Adrenal gland (tissue), 12 donors: ENCODE measurements around the gene KAZALD1. TPM values are rescaled to one million over a fixed set of nuclear protein-coding genes. Genes with fewer than 3 reads are reported as not detected.
A peak's percentile ranks its signal among the peaks of the same experiment; 100 is the strongest.

ENCODE experiments used
- DNase-seq, 7 donors: peaks; one replicate each; pipeline ENCODE4 v3.0.0-alpha.2; 2019 to 2020
- H3K27ac ChIP-seq, 5 donors: fragments of 200-600 bp; sonication (generic) in 4 of 5; 1 replicate in 3 of 5; 2 replicates in 2 of 5; pipeline versions ENCODE4 v1.5.1 to v1.8.0; 2016 to 2020; ENCODE audit warnings: mild to moderate bottlenecking in 1 of 5
- H3K27me3 ChIP-seq: fragments of 200-600 bp; 2 replicates; pipeline ENCODE4 v1.8.0; 2021
- H3K36me3 ChIP-seq, 2 donors: fragments of 200-600 bp; replicated peaks in 1 of 2; 1 replicate in 1 of 2; 2 replicates in 1 of 2; pipeline versions ENCODE4 v1.5.1 to v1.8.0; 2018 to 2022
- H3K4me1 ChIP-seq, 2 donors: fragments of 200-600 bp; replicated peaks in 1 of 2; 1 replicate in 1 of 2; 2 replicates in 1 of 2; pipeline versions ENCODE4 v1.5.1 to v1.8.0; 2018 to 2021
- H3K4me3 ChIP-seq, 4 donors: fragments of 200-600 bp; sonication (generic) in 3 of 4; one replicate each; pipeline ENCODE4 v1.5.1; 2016 to 2018
- H3K9me3 ChIP-seq, 3 donors: fragments of 200-600 bp; sonication (generic) in 1 of 3; replicated peaks in 1 of 3; 1 replicate in 2 of 3; 2 replicates in 1 of 3; pipeline versions ENCODE4 v1.5.1 to v1.8.0; 2016 to 2021
- POLR2A ChIP-seq, 2 donors: fragments of 450-650 bp; IDR thresholded peaks; one replicate each; pipeline ENCODE4 v1.6.1; 2017; ENCODE audit warnings: antibody characterized with exemption in 2 of 2, mild to moderate bottlenecking in 2 of 2, moderate library complexity in 1 of 2
- WGBS, 4 donors: extraction: QIAGEN DNeasy Blood & Tissue Kit in 2 of 4; methylation state at CpG; one replicate each; pipeline versions ENCODE4 v1.1.5 to v1.1.7; 2013 to 2017; 5-methylcytosine and 5-hydroxymethylcytosine counted together
- intact Hi-C, 2 donors: fragments of 100-400 bp; cut with DNase I; formaldehyde crosslinking; loops; one replicate each; pipeline versions ENCODE4 v1.14.1 to v1.15.0; 2022 to 2023
- polyA plus RNA-seq, 3 donors: library from polyadenylated mRNA; stranded (reverse); fragments of 200-250 nt in 2 of 3; fragments of 350-450 nt in 1 of 3; fragmentation: Illumina TruSeq in 1 of 3; extraction: RNeasy Lipid Tissue Mini Kit (QIAGEN cat#74804) in 1 of 3; gene quantifications; one replicate each; pipeline ENCODE4 v1.2.3, GENCODE V29; 2013 to 2014
- total RNA-seq, 9 donors: library from RNA; depleted of rRNA in 4 of 9; stranded (reverse); fragments of >200 nt in 4 of 9; fragments of 120-200 nt in 1 of 9; fragmentation: NEBNext Ultra II Directional in 1 of 9; extraction: Animal tissue kit (Norgen Biotek cat#: 25700) in 1 of 9; gene quantifications; one replicate each; pipeline versions ENCODE4 v1.1.0 to v1.2.4, GENCODE V29; 2013 to 2023
- TF ChIP-seq, protein P1 (sequence below), 6 experiments: fragments of 450-650 bp in 4 of 6; fragments of 200-600 bp in 2 of 6; sonication (generic) in 1 of 6; IDR thresholded peaks; 1 replicate in 5 of 6; 2 replicates in 1 of 6; pipeline versions ENCODE4 v1.5.1 to v1.8.0; 2016 to 2021; ENCODE audit warnings: antibody characterized with exemption in 6 of 6, mild to moderate bottlenecking in 2 of 6, moderate library complexity in 1 of 6
- donor health status: healthy with polysubstance abuse.
- donor health status: Bipolar disorder and iron deficiency.
- donor health status: DM: yes; HTN: yes; CAD: no.
- donor health status: DM: no; HTN: no; CAD: no.
- donor health status: DM: no; HTN: no; CAD: no.
- donor health status: DM: yes; HTN: yes; CAD: no.

The KAZALD1 gene
- total and polyA plus RNA-seq, 12 donors: 0.55 to 5.4 (median 2.1) TPM

DNA sequence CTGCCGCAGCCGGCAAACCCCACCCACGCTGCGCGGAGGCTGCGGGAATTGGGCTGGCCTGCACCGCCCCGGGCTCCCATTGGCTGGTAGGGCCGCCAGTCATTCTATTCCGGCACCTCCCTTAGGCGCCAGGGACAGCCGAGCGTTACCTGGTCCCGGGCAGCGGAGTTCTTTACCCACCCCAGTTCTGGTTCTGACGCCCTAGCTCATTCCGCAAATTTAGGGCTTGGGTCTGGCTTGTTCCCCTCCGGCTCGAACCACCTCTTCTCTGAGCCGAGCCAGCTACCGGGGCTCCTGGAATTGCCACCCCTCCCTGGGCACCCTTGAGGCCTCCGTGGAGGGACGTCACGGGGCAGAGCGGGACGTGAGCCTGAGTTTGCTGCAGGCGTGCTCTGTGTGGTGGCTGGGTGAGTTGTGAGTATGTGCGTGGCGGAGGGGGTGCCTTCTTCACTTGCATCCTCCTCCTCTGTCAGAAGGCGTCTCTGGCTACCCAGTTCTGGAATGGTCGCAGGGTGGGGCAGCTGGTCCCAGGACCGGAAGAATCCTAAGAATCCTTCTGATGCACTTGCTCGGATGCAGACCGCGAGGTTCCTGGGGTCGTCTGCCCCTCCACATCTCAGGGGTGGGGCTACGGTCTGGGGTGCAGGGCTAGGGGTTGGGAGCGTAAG lies 30.5 kb upstream of the KAZALD1 start, which contains the start of the genes PDZD7 and SFXN3:
TSS of gene PDZD7 (minus strand) at position 2 of the 668 bp plus-strand sequence. CDS start 910 bp downstream, outside the sequence.
TSS of gene SFXN3 (plus strand) at position 107 of the 668 bp plus-strand sequence. CDS start 3,461 bp downstream, outside the sequence.
- TF ChIP-seq, protein P1, sequence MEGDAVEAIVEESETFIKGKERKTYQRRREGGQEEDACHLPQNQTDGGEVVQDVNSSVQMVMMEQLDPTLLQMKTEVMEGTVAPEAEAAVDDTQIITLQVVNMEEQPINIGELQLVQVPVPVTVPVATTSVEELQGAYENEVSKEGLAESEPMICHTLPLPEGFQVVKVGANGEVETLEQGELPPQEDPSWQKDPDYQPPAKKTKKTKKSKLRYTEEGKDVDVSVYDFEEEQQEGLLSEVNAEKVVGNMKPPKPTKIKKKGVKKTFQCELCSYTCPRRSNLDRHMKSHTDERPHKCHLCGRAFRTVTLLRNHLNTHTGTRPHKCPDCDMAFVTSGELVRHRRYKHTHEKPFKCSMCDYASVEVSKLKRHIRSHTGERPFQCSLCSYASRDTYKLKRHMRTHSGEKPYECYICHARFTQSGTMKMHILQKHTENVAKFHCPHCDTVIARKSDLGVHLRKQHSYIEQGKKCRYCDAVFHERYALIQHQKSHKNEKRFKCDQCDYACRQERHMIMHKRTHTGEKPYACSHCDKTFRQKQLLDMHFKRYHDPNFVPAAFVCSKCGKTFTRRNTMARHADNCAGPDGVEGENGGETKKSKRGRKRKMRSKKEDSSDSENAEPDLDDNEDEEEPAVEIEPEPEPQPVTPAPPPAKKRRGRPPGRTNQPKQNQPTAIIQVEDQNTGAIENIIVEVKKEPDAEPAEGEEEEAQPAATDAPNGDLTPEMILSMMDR (IDR thresholded peaks at IDR 0.05): no peak
- peak in 1 of 2 donors; percentile 55 for TF ChIP-seq POLR2A (IDR thresholded peaks at IDR 0.05)
- intact Hi-C loops: no loop called here
- peak; percentile 91 to 98 (median 97) for DNase-seq
- Histone ChIP-seq H3K27ac (peak within 1 kb of the TSS; percentile 2 to 98 (median 92)), H3K27me3 (no peaks in the 10 kb centered on the region), H3K4me3 (peak within 1 kb of the TSS; percentile 21 to 69 (median 50)), H3K9me3 (no peaks in the 10 kb centered on the region), H3K36me3 (peaks cover 0 to 18% of the 10 kb centered on the region in 2 donors), H3K4me1 (peaks cover 14 to 26% of the 10 kb centered on the region in 2 donors)
- 0% methylated on average over 11 to 38 of the region's 38 CpGs for WGBS, 4 donors

DNA sequence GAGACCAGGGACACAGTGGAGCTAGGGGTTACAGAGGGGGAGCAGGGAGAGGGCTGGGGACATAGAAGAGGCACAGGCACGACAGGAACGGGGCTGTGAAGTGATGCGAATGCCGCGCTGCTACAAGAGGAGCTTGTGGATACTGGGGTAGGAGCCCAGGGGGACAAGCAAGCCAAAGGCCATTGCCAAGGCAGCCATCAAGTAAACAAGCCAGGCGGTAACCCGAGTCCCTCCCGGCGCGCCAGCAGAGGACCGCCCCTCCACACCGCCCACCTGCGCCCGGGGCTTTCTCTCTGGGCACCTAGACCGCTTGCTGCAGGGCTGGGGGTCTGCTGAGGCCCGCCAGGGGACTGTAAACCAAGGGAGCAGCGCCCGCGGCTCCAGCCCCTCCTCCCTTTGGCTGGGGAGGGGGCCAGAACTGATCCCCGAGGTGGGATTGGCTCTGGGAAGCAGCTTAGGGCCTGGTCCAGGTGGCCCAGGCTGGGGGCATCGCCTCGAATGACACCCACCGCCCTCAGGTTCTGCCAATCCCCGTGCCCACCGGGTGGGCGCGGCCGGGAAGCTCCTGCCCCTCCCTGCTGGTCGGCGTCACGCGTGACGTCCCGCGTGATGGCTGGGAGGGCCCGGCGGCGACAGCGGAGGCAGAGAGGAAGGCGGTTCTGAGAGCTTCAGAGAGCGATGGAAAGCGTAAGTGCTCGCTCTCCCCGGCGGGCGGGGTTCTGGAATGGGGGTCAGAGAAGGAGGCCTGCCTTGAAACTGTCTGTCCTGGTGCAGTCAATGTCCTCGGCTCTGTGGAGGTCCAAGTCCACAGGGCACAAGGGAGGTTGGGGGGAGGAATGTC lies 29.8 kb upstream of the KAZALD1 start:
- TF ChIP-seq, protein P1 (IDR thresholded peaks at IDR 0.05): no peak
- TF ChIP-seq POLR2A (IDR thresholded peaks at IDR 0.05): peak in 1 of 2 donors; percentile 67
- no peaks in the 10 kb centered on the region for H3K27me3 ChIP-seq
- 0 to 5% (median 1%) methylated on average over 19 to 47 of the region's 47 CpGs for WGBS, 4 donors
- H3K4me3 ChIP-seq: peak overlapping the region; percentile 21 to 69 (median 50)
- peaks cover 14 to 26% of the 10 kb centered on the region in 2 donors for H3K4me1 ChIP-seq
- H3K9me3 ChIP-seq: no peaks in the 10 kb centered on the region
- H3K27ac ChIP-seq: peak overlapping the region; percentile 2 to 98 (median 92)
- peaks cover 0 to 25% of the 10 kb centered on the region in 2 donors for H3K36me3 ChIP-seq
- intact Hi-C loops: no loop called here
- DNase-seq: peak; percentile 74 to 89 (median 80)

DNA sequence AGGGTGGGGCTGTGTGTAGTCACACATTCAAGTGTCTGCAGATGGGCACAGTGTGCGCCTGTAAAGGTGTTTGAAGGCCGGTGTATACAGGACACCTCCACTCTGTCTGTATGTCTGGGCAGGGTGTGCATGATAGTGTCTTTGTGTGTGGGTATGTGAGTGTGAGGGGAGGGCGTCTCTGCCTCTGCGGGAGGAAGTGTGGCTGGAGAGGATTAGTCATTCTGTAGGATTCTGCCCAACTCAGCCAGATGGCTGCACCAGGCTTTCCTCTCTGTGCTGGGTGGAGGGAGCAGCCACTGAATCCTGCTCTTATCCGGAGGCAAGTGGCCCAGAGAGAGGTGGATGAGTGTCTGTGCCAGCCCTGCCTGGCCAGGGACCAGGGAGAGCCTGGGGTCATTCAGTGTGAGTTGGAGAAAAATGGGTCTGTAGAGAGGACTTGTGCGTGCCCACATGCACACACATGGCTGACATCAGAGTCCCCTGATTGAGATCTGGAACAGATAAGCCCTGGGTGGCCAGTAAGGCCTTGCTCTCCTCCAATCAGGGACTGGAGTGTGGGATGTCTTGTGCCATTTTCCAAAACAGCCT lies 29.1 kb upstream of the KAZALD1 start:
- peaks cover 0 to 32% of the 10 kb centered on the region in 2 donors for H3K36me3 ChIP-seq
- H3K4me1 ChIP-seq: peaks cover 14 to 26% of the 10 kb centered on the region in 2 donors
- peak; percentile 66 to 87 (median 83) for DNase-seq
- 3 to 10% (median 5%) methylated on average over 5 to 6 of the region's 6 CpGs for WGBS, 4 donors
- H3K27ac ChIP-seq: peak overlapping the region; percentile 2 to 98 (median 92)
- H3K4me3 ChIP-seq: peak overlapping the region in 3 of 4 donors; percentile 43 to 69 (median 58)
- H3K27me3 ChIP-seq: no peaks in the 10 kb centered on the region
- TF ChIP-seq, protein P1 (IDR thresholded peaks at IDR 0.05): no peak
- TF ChIP-seq POLR2A (IDR thresholded peaks at IDR 0.05): peak in 1 of 2 donors; percentile 62
- intact Hi-C loops: no loop called here
- no peaks in the 10 kb centered on the region for H3K9me3 ChIP-seq
